HG03558 (cell line): Measurements from ENCODE around the gene CPOX.

ENCODE experiments used
- ATAC-seq: cut with Tn5 transposase; IDR thresholded peaks from one replicate; pipeline ENCODE4 v1.9.1; 2021; ENCODE audit warnings: moderate number of reproducible peaks; ENCODE audit not compliant: unreplicated experiment; ENCODE audit errors: extremely low read depth

The CPOX gene

GRCh38 chr3:98545940-98546339, 47.5 kb downstream of the CPOX start:
- no peak for ATAC-seq

- ATAC-seq, result no peak
These were observed 50.8 kb downstream of the CPOX start for GRCh38 chr3:98542623-98543022.

- ATAC-seq, result no peak
These were observed 51.7 kb downstream of the CPOX start for GRCh38 chr3:98541695-98542094.

- ATAC-seq, result peak; percentile 26
These were observed 53.1 kb downstream of the CPOX start for GRCh38 chr3:98540346-98540745.

GRCh38 chr3:98536456-98537017, 56.9 kb downstream of the CPOX start:
- ATAC-seq, result peak; percentile 61

- ATAC-seq, result no peak
These were observed 58.7 kb downstream of the CPOX start for GRCh38 chr3:98534734-98535133.

GRCh38 chr3:98534168-98534567, 59.2 kb downstream of the CPOX start:
- ATAC-seq, result no peak

GRCh38 chr3:98532709-98533571, 60.5 kb downstream of the CPOX start:
- ATAC-seq, result no peak

- ATAC-seq, result no peak
These were observed 61.2 kb downstream of the CPOX start for GRCh38 chr3:98532275-98532637.

- ATAC-seq, result no peak
These were observed 61.7 kb downstream of the CPOX start, which contains the start of gene GPR15 for GRCh38 chr3:98531622-98532274. TSS of gene GPR15 (plus strand) at chr3:98531978. CDS start at chr3:98532034, 56 bp downstream.

- no peak for ATAC-seq
These were observed 62.7 kb downstream of the CPOX start for GRCh38 chr3:98530676-98531075.

GRCh38 chr3:98529856-98530459, 63.5 kb downstream of the CPOX start:
- ATAC-seq, result no peak
